Measurements from ENCODE around the gene LNX1.

DNA sequence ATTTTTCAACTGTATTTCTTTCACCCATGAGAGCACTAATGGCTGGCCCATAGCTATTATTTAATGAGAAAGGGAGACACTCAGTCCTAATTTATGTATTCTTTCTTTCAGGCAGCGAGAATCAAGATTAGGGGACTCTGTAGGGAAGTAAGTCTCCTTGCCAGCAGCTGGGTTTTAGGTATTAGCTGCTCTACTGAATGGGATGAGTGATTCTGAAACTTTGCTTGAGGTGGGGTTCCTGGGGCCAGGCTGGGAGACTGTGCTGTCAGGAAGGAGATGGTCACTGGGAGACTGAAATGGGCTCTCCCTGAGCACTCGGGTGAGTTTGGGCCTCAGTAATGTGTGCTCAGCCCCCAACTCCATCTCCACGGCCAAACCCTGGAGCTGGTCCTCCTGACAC is 78.7 kb downstream of the LNX1 start:
- TF ChIP-seq, protein P1, sequence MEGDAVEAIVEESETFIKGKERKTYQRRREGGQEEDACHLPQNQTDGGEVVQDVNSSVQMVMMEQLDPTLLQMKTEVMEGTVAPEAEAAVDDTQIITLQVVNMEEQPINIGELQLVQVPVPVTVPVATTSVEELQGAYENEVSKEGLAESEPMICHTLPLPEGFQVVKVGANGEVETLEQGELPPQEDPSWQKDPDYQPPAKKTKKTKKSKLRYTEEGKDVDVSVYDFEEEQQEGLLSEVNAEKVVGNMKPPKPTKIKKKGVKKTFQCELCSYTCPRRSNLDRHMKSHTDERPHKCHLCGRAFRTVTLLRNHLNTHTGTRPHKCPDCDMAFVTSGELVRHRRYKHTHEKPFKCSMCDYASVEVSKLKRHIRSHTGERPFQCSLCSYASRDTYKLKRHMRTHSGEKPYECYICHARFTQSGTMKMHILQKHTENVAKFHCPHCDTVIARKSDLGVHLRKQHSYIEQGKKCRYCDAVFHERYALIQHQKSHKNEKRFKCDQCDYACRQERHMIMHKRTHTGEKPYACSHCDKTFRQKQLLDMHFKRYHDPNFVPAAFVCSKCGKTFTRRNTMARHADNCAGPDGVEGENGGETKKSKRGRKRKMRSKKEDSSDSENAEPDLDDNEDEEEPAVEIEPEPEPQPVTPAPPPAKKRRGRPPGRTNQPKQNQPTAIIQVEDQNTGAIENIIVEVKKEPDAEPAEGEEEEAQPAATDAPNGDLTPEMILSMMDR (IDR thresholded peaks at IDR 0.05): no peak
- no peak for TF ChIP-seq ZFX (IDR thresholded peaks at IDR 0.05; ENCODE audit: borderline replicate concordance)
